ENCODE results near the gene POPDC2.

- TF ChIP-seq EZH2 (IDR thresholded peaks at IDR 0.05; ENCODE audit: insufficient read depth, poor library complexity, severe bottlenecking) (no peak), EZH2phosphoT487 (IDR thresholded peaks at IDR 0.05; ENCODE audit: insufficient read depth, low read depth) (no peak)
Measured at GRCh38 chr3:119664370-119664769, 4.0 kb upstream of the POPDC2 start.

Data from GM23248 (cell line).